GM12878 (cell line): ENCODE results near the gene DPF3. TPM values are rescaled to one million over a fixed set of nuclear protein-coding genes. Genes with fewer than 3 reads are reported as not detected.

ENCODE experiments used
- ATAC-seq: fragments of 200-7000 bp; cut with Tn5 transposase; 3 replicates; pipeline ENCODE4 v1.9.1; 2020; ENCODE audit warnings: mild to moderate bottlenecking, moderate library complexity
- BruUV-seq: library from RNA; stranded (reverse); fragments of 400-500 nt; replicated peaks from 2 replicates; lab custom pipeline; 2021; lab: Mats Ljungman, UMichigan
- CTCF ChIA-PET: fragments of 300-600 bp; sonication (Branson Sonifier 250); formaldehyde crosslinking; extraction: SDS; loops from one replicate; lab custom pipeline; 2021; ENCODE audit warnings: inconsistent platforms; lab: Yijun Ruan, JAX
- POLR2A ChIA-PET: fragments of 350-600 bp; formaldehyde crosslinking; extraction: SDS; loops from one replicate; lab custom pipeline; 2021; ENCODE audit warnings: inconsistent platforms; lab: Charles Lee
- RAD21 ChIA-PET: fragments of 300-600 bp; sonication (Branson Sonifier 250); formaldehyde crosslinking; loops from one replicate; lab custom pipeline; 2023; ENCODE audit warnings: antibody characterized with exemption; ENCODE audit not compliant: unreplicated experiment; lab: Charles Lee
- SMC1A ChIA-PET: fragments of 300-600 bp; sonication (Branson Sonifier 250); formaldehyde crosslinking; loops from one replicate; lab custom pipeline; 2023; ENCODE audit not compliant: unreplicated experiment, uncharacterized antibody; lab: Charles Lee
- DNase-seq: peaks from one replicate; pipeline ENCODE4 v3.0.0-alpha.2; 2011; ENCODE audit warnings: low read depth, low spot score
- FAIRE-seq: peaks from 3 replicates; lab custom pipeline; 2011; peaks lifted over from hg19 to GRCh38; lab: Jason Lieb, UNC
- H2AFZ ChIP-seq: 2 replicates; pipeline ENCODE4 v1.6.0; 2011; ENCODE audit warnings: low read depth, low read length, control low read depth; ENCODE audit not compliant: control insufficient read depth
- H3K27ac ChIP-seq: 2 replicates; pipeline ENCODE4 v1.5.1; 2011; ENCODE audit warnings: control low read depth; ENCODE audit not compliant: control insufficient read depth, insufficient read depth
- H3K27me3 ChIP-seq, 2 experiments: replicated peaks in 1 of 2; 2 replicates each; pipeline versions ENCODE4 v1.6.0 to v1.6.1; 2011; ENCODE audit warnings: low read length in 1 of 2; ENCODE audit not compliant: control insufficient read depth in 2 of 2, insufficient read depth in 2 of 2
- H3K36me3 ChIP-seq, 2 experiments: 2 replicates each; pipeline ENCODE4 v1.5.1; 2011; ENCODE audit warnings: low read length in 1 of 2; ENCODE audit not compliant: control insufficient read depth in 2 of 2, insufficient read depth in 2 of 2
- H3K4me1 ChIP-seq: 2 replicates; pipeline ENCODE4 v1.6.1; 2011; ENCODE audit warnings: mild to moderate bottlenecking, low read length, moderate library complexity, mixed read lengths; ENCODE audit not compliant: control insufficient read depth, insufficient read depth
- H3K4me2 ChIP-seq: 2 replicates; pipeline ENCODE4 v1.6.0; 2011; ENCODE audit warnings: control low read depth; ENCODE audit not compliant: control insufficient read depth, insufficient read depth
- H3K4me3 ChIP-seq: fragments of 200-600 bp; sonication (generic); 2 replicates; pipeline ENCODE4 v1.5.1; 2016
- H3K79me2 ChIP-seq: 2 replicates; pipeline ENCODE4 v1.6.0; 2011; ENCODE audit warnings: low read length; ENCODE audit not compliant: control insufficient read depth, insufficient read depth
- H3K9ac ChIP-seq: 2 replicates; pipeline ENCODE4 v1.8.0; 2011; ENCODE audit warnings: low read length, control low read depth, mixed read lengths; ENCODE audit not compliant: control insufficient read depth, insufficient read depth
- H3K9me3 ChIP-seq: replicated peaks from 3 replicates; pipeline ENCODE4 v1.5.1; 2011; ENCODE audit warnings: mild to moderate bottlenecking, low read length; ENCODE audit not compliant: control insufficient read depth, insufficient read depth
- H4K20me1 ChIP-seq: 2 replicates; pipeline ENCODE4 v1.6.0; 2011; ENCODE audit not compliant: control insufficient read depth, insufficient read depth
- CBFB ChIP-seq: IDR thresholded peaks from 2 replicates; pipeline ENCODE4 v1.6.1; 2016; ENCODE audit warnings: antibody characterized with exemption, low read depth
- EP300 ChIP-seq, 2 experiments: fragments of 150-350 bp in 1 of 2; IDR thresholded peaks; 2 replicates each; pipeline ENCODE4 v1.6.1; 2011 to 2012; ENCODE audit warnings: low read depth in 2 of 2, low read length in 2 of 2, borderline replicate concordance in 1 of 2, improper control_type of control experiment in 1 of 2, inconsistent platforms in 1 of 2; ENCODE audit not compliant: control insufficient read depth in 1 of 2
- JUNB ChIP-seq: IDR thresholded peaks from 2 replicates; pipeline ENCODE4 v1.6.1; 2016; ENCODE audit warnings: antibody characterized with exemption, mild to moderate bottlenecking
- MEF2B ChIP-seq: fragments of 450-650 bp; IDR thresholded peaks from 2 replicates; pipeline ENCODE4 v1.6.1; 2018; ENCODE audit warnings: mild to moderate bottlenecking, moderate library complexity; ENCODE audit not compliant: partially characterized antibody, poor library complexity, severe bottlenecking
- NR2C2 ChIP-seq: IDR thresholded peaks from 2 replicates; pipeline ENCODE4 v1.6.1; 2011; ENCODE audit warnings: borderline replicate concordance, low read depth; ENCODE audit not compliant: control insufficient read depth, insufficient read length
- NRF1 ChIP-seq: conservative IDR thresholded peaks from 2 replicates; pipeline ENCODE4 v1.6.1; 2011; ENCODE audit warnings: mild to moderate bottlenecking, low read depth, low read length, improper control_type of control experiment
- POLR2AphosphoS5 ChIP-seq: IDR thresholded peaks from 2 replicates; pipeline ENCODE4 v1.6.1; 2011; ENCODE audit warnings: mild to moderate bottlenecking, low read length, inconsistent platforms
- RCOR1 ChIP-seq: conservative IDR thresholded peaks from 2 replicates; pipeline ENCODE4 v1.6.1; 2012; ENCODE audit warnings: low read depth, low read length, improper control_type of control experiment
- RELA ChIP-seq: fragments of 450-650 bp; IDR thresholded peaks from 2 replicates; pipeline ENCODE4 v1.8.0; 2014; ENCODE audit warnings: borderline replicate concordance; ENCODE audit not compliant: partially characterized antibody
- SPI1 ChIP-seq: IDR thresholded peaks from 2 replicates; pipeline ENCODE4 v1.6.1; 2011; ENCODE audit warnings: low read depth, mild to moderate bottlenecking, low read length, moderate library complexity, borderline replicate concordance; ENCODE audit not compliant: insufficient read depth
- SRF ChIP-seq, 2 experiments: IDR thresholded peaks; 2 replicates each; pipeline ENCODE4 v1.6.1; 2011; ENCODE audit warnings: low read depth in 2 of 2, low read length in 2 of 2, mild to moderate bottlenecking in 1 of 2, moderate library complexity in 1 of 2
- TCF3 ChIP-seq: IDR thresholded peaks from 2 replicates; pipeline ENCODE4 v1.6.1; 2012; ENCODE audit warnings: low read depth, mild to moderate bottlenecking, low read length, borderline replicate concordance; ENCODE audit not compliant: insufficient read depth
- USF2 ChIP-seq: IDR thresholded peaks from 2 replicates; pipeline ENCODE4 v1.6.1; 2011; ENCODE audit warnings: low read depth, low read length, improper control_type of control experiment, borderline replicate concordance
- WGBS: methylation state at CpG from one replicate; pipeline ENCODE4 v1.1.6; 2016; ENCODE audit warnings: low lambda C conversion rate; ENCODE audit not compliant: insufficient replicate concordance, insufficient coverage; ENCODE audit errors: missing lambda C conversion rate; 5-methylcytosine and 5-hydroxymethylcytosine counted together
- in situ Hi-C: fragments of 300-500 bp; cut with MboI; formaldehyde crosslinking; loops from 9 replicates; pipeline ENCODE4 v1.14.3; 2018; ENCODE audit warnings: mixed read lengths
- intact Hi-C: fragments of 100-400 bp; cut with micrococcal nuclease; formaldehyde crosslinking; loops from one replicate; pipeline ENCODE4 v1.14.2; 2022; ENCODE audit not compliant: unreplicated experiment
- polyA plus RNA-seq, 11 experiments: library from polyadenylated mRNA; depleted of rRNA in 4 of 11; unstranded in 6 of 11; stranded (reverse) in 5 of 11; fragments of >200 nt; fragmentation: Nextera tagmentation in 4 of 11; fragmentation: Illumina TruSeq in 1 of 11; extraction: Ambion mirVana in 4 of 11; extraction: Trizol in 1 of 11; gene quantifications; 1 replicate in 1 of 11; 2 replicates in 10 of 11; pipeline versions ENCODE4 v1.2.1 to v1.2.3, GENCODE V29; 2011 to 2016; ENCODE audit warnings: inconsistent platforms in 2 of 11, missing spikeins in 2 of 11, low read depth in 1 of 11
- total RNA-seq, 4 experiments: library from RNA; depleted of rRNA in 3 of 4; stranded (reverse); fragments of >200 nt in 3 of 4; fragmentation: Illumina TruSeq in 1 of 4; extraction: Trizol in 1 of 4; gene quantifications; 2 replicates each; pipeline versions ENCODE4 v1.2.1 to v1.2.3, GENCODE V29; 2013 to 2021
- TF ChIP-seq, protein P1 (sequence below): IDR thresholded peaks from 2 replicates; pipeline ENCODE4 v1.6.1; 2011; ENCODE audit warnings: low read depth, mild to moderate bottlenecking, low read length, moderate library complexity, borderline replicate concordance; ENCODE audit errors: extremely low read depth
- TF ChIP-seq, protein P2 (sequence below): fragments of 150-350 bp; IDR thresholded peaks from 2 replicates; pipeline ENCODE4 v1.6.1; 2014; ENCODE audit warnings: mild to moderate bottlenecking, low read depth, low read length

The DPF3 gene
- total and polyA plus RNA-seq, 10 of the 15 experiments (the other 5 are each of a cell fraction or from before 2014, with no cell fraction given) = 0.69 to 8.0 (median 2.2) TPM

DNA sequence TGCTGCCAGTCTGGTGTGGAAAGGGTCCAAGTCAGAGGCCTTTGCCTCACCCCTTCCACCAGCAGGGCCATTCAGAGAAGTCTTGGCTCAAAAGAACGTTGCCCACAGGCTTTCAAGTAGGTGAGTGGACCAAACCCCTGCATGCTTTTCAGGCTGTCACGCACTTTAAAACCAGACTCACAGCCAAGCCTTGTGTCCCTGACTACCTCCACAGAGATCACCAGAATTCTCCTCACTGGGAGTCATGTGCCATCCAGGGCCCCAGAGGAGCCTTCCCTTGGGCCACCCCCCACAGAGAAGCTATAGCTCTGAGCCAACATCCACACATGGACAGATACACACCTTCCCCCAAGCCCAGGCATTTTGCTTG lies 283.1 kb downstream of the DPF3 start:
- intact Hi-C loops (no loop called here), in situ Hi-C loops (no loop called here)
- 47% methylated on average over 2 of the region's 2 CpGs for WGBS
- H3K4me1 ChIP-seq = no peaks in the 10 kb centered on the region
- ChIA-PET RAD21 (no interaction called here), POLR2A (no interaction called here), SMC1A (interaction anchor here (0.6 to 2.1 kb wide), 3 partner anchors 25 to 356 kb away, joined by 3 to 6 read pairs (median 3); no protein-coding TSS in a partner anchor), CTCF (no interaction called here)
- DNase-seq (no peak), ATAC-seq (no peak), FAIRE-seq (no peak)
- no peak overlapping the region for H3K4me3 ChIP-seq
- no peak overlapping the region for H3K9ac ChIP-seq
- no peaks in the 10 kb centered on the region for H3K36me3 ChIP-seq
- no peaks in the 10 kb centered on the region for H3K79me2 ChIP-seq
- H3K27me3 ChIP-seq = no peaks in the 10 kb centered on the region; a peak in 1 of 4 replicates
- no peak overlapping the region for H3K4me2 ChIP-seq
- H4K20me1 ChIP-seq = no peaks in the 10 kb centered on the region
- no peak overlapping the region for H2AFZ ChIP-seq
- H3K27ac ChIP-seq = no peak overlapping the region
- H3K9me3 ChIP-seq = no peaks in the 10 kb centered on the region
- TF ChIP-seq POLR2AphosphoS5 (no peak), EP300 (IDR thresholded peaks at IDR 0.05; ENCODE audit: borderline replicate concordance in 1 of 2, control insufficient read depth in 1 of 2, low read depth in 2 of 2, low read length in 2 of 2) (no peak), USF2 (no peak), NRF1 (no peak), CBFB (no peak), JUNB (no peak), SPI1 (no peak), RELA (no peak), RCOR1 (no peak), SRF (IDR thresholded peaks at IDR 0.05; ENCODE audit: low read depth in 2 of 2, low read length in 2 of 2) (no peak), TCF3 (no peak), NR2C2 (no peak), MEF2B (no peak)
- TF ChIP-seq, protein P1, sequence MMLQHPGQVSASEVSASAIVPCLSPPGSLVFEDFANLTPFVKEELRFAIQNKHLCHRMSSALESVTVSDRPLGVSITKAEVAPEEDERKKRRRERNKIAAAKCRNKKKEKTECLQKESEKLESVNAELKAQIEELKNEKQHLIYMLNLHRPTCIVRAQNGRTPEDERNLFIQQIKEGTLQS = no peak
- TF ChIP-seq, protein P2, sequence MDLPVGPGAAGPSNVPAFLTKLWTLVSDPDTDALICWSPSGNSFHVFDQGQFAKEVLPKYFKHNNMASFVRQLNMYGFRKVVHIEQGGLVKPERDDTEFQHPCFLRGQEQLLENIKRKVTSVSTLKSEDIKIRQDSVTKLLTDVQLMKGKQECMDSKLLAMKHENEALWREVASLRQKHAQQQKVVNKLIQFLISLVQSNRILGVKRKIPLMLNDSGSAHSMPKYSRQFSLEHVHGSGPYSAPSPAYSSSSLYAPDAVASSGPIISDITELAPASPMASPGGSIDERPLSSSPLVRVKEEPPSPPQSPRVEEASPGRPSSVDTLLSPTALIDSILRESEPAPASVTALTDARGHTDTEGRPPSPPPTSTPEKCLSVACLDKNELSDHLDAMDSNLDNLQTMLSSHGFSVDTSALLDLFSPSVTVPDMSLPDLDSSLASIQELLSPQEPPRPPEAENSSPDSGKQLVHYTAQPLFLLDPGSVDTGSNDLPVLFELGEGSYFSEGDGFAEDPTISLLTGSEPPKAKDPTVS = no peak
- BruUV-seq = no TSS peak
